Adipose tissue (tissue), 3 donors: ENCODE results near the gene KIF5A. TPM values are rescaled to one million over a fixed set of nuclear protein-coding genes. Genes with fewer than 3 reads are reported as not detected.

Source experiments
- H3K27ac ChIP-seq: one replicate; pipeline ENCODE4 v1.5.1; 2013; ENCODE audit warnings: low read depth, low read length
- WGBS, 3 donors: extraction: QIAGEN DNeasy Blood & Tissue Kit; methylation state at CpG; one replicate each; pipeline ENCODE4 v1.1.7; 2013; 5-methylcytosine and 5-hydroxymethylcytosine counted together
- polyA plus RNA-seq, 3 donors: library from polyadenylated mRNA; stranded (reverse); fragments of 200-250 nt; gene quantifications; one replicate each; pipeline ENCODE4 v1.2.3, GENCODE V29; 2013
- donor health status: healthy with polysubstance abuse.
- donor health status: Bipolar disorder and iron deficiency.
- donor health status: healthy.

KIF5A gene
- polyA plus RNA-seq, 3 donors, result 0.04 to 0.41 (median 0.11) TPM

DNA sequence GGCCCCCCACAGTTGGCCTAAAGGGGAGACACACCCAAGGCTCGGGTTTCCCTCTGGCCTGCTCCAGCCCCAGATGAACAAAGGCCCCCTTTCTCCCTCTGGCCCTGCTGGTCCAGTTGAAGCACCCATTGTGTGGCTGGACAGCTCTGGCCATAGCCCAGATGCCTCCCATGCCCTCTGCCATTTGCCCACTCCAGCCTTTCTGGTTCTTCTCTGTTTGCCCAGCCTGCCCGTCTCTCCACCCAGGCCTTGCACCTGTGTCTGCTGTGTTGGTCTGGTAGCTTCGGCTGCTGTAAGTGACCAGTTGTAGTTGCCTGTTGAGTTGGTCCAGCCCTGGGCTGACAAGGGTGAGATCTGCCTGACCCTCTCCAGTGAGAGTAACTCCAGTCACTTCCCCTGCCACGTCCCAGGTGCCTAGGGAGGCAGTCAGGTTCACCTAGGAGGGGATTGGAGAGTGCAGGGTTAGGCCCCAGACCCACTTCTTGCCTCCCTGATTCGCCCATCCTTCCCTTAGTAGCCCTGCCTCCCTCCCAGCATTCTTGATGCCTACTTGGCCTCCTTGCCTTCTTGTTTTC, 80.1 kb downstream of the KIF5A start:
- no peak overlapping the region for H3K27ac ChIP-seq
- WGBS, 3 donors, result 78 to 90% (median 88%) methylated on average over 5 of the region's 5 CpGs

- H3K27ac ChIP-seq, result no peak overlapping the region
- WGBS, 3 donors, result 39 to 73% (median 62%) methylated on average over 6 of the region's 6 CpGs
Observed at GRCh38 chr12:57630891-57631433, 81.1 kb downstream of the KIF5A start.

- 8 to 13% (median 11%) methylated on average over 26 of the region's 26 CpGs for WGBS, 3 donors
Observed at GRCh38 chr12:57631566-57632072, 81.8 kb downstream of the KIF5A start.

GRCh38 chr12:57632073-57632957, 82.5 kb downstream of the KIF5A start:
- WGBS, 3 donors, result 0 to 1% (median 1%) methylated on average over 52 to 67 of the region's 67 CpGs
- H3K27ac ChIP-seq, result no peak overlapping the region

More at GRCh38 chr12:57631566-57632072, 81.8 kb downstream of the KIF5A start:
- H3K27ac ChIP-seq, result no peak overlapping the region

DNA sequence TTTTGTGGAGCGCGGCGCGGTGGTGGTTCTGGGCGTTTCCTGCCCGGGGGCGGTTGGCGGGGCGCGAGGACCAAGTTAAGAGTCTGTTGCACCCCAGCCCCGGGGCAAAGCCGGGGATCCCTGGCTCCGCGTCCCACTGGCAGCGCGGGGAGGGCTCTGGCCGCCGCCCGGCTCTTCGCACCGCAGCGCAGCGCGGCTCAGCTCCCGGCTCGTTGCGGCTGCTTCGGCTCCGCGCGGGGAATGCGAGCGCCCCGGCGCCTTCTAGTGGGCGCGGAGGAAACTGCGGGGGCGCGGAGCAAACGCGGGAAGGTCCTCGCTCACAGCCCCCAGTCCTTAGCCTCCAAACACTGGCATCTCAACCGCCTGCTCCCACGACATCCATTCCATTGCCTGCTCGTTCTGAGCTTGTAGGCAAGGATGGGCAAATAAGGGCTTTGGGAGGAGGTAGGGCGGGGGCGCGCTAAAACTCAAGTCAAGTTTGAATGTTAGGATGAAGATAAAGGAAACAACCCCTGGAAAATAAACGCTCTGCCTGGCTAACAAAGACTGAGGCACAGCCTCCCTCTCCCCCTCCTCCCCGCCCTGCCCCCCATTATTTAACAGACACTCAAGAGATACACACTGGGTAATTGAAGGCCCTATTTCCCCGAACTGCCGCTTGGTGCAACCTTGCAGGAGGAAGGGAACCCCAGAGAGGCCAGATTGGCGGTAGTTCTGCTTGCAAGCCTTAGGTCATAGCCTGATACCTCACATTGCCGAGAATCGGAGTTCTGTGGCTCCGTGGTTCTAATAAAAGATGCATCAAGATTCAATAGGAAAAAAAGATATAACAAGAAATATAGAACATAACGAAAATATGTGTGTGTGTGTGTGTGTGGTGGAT, 83.4 kb downstream of the KIF5A start, which contains the start of gene B4GALNT1:
B4GALNT1 (minus strand) TSS at position 244 of the 883 bp plus-strand sequence. CDS start 1,069 bp downstream, outside the sequence.
- H3K27ac ChIP-seq, result no peak within 1 kb of the TSS
- WGBS, 3 donors, result 2 to 3% (median 3%) methylated on average over 50 to 58 of the region's 58 CpGs

Other genes with a start within 250 kb of the KIF5A start
- gene R3HDM2, start 119.0 kb upstream of the KIF5A start, polyA plus RNA-seq, result 10 to 100 TPM; 11.7 to 24.2 (median 18.1) TPM
- under 1 TPM in 1 of 3 donors, not detected in 2; 0.03 TPM for gene INHBC, start 115.3 kb upstream of the KIF5A start, polyA plus RNA-seq
- gene INHBE, start 94.7 kb upstream of the KIF5A start, polyA plus RNA-seq, result not detected
- under 1 TPM; 0.11 to 0.25 (median 0.18) TPM for gene GLI1, start 90.3 kb upstream of the KIF5A start, polyA plus RNA-seq
- gene ARHGAP9, start 70.2 kb upstream of the KIF5A start, polyA plus RNA-seq, result 10 to 100 TPM in 2 of 3 donors, 1 to 10 TPM in 1; 2.6 to 33.6 (median 28.7) TPM
- gene MARS1, start 62.0 kb upstream of the KIF5A start, polyA plus RNA-seq, result 10 to 100 TPM; 31.7 to 67.0 (median 42.7) TPM
- 10 to 100 TPM; 27.4 to 30.6 (median 28.1) TPM for gene DDIT3, start 29.5 kb upstream of the KIF5A start, polyA plus RNA-seq
- 10 to 100 TPM; 20.9 to 32.4 (median 24.8) TPM for gene MBD6, start 27.2 kb upstream of the KIF5A start, polyA plus RNA-seq
- gene DCTN2, start 2.9 kb upstream of the KIF5A start, polyA plus RNA-seq, result 10 to 100 TPM; 88.6 to 95.1 (median 93.2) TPM
- gene PIP4K2C, start 41.1 kb downstream of the KIF5A start, polyA plus RNA-seq, result 10 to 100 TPM in 2 of 3 donors, 1 to 10 TPM in 1; 8.8 to 10.2 (median 10.1) TPM
- gene DTX3, start 54.8 kb downstream of the KIF5A start, polyA plus RNA-seq, result 10 to 100 TPM in 2 of 3 donors, 1 to 10 TPM in 1; 8.4 to 23.3 (median 14.5) TPM
- 10 to 100 TPM in 2 of 3 donors, 1 to 10 TPM in 1; 4.7 to 69.7 (median 10.8) TPM for gene ARHGEF25, start 61.4 kb downstream of the KIF5A start, polyA plus RNA-seq
- 1 to 10 TPM in 1 of 3 donors, under 1 TPM in 2; 0.35 to 2.5 (median 0.70) TPM for gene B4GALNT1, start 83.2 kb downstream of the KIF5A start, polyA plus RNA-seq
- 100 to 1,000 TPM; 176 to 204 (median 192) TPM for gene OS9, start 144.1 kb downstream of the KIF5A start, polyA plus RNA-seq
- 1 to 10 TPM in 2 of 3 donors, under 1 TPM in 1; 0.77 to 3.1 (median 2.2) TPM for gene AGAP2, start 188.7 kb downstream of the KIF5A start, polyA plus RNA-seq
- gene TSPAN31, start 195.0 kb downstream of the KIF5A start, polyA plus RNA-seq, result 10 to 100 TPM; 30.1 to 38.8 (median 36.2) TPM
- 10 to 100 TPM; 50.9 to 96.4 (median 73.9) TPM for gene CDK4, start 202.3 kb downstream of the KIF5A start, polyA plus RNA-seq
- gene MARCHF9, start 205.1 kb downstream of the KIF5A start, polyA plus RNA-seq, result 1 to 10 TPM; 5.3 to 8.8 (median 7.4) TPM
- 1 to 10 TPM in 2 of 3 donors, not detected in 1; 3.0 to 4.2 TPM for gene CYP27B1, start 217.0 kb downstream of the KIF5A start, polyA plus RNA-seq
- gene METTL1, start 222.1 kb downstream of the KIF5A start, polyA plus RNA-seq, result 10 to 100 TPM; 20.9 to 25.8 (median 24.9) TPM
- gene EEF1AKMT3, start 222.6 kb downstream of the KIF5A start, polyA plus RNA-seq, result 10 to 100 TPM in 1 of 3 donors, 1 to 10 TPM in 2; 5.5 to 12.0 (median 6.3) TPM
- 10 to 100 TPM; 14.4 to 32.6 (median 23.8) TPM for gene TSFM, start 232.7 kb downstream of the KIF5A start, polyA plus RNA-seq